Activated CD4-positive, alpha-beta T cell treated with anti-CD3 and anti-CD28 coated beads, Interleukin-2, amount 10 ng/mL, durations not matched to agents 24 days and 14 days (primary cell): Measurements from ENCODE around the gene PRSS38. TPM values are rescaled to one million over a fixed set of nuclear protein-coding genes. Genes with fewer than 3 reads are reported as not detected.

Experiments used
- DNase-seq: peaks from one replicate; pipeline ENCODE4 v3.0.0; 2022
- H3K27ac Mint-ChIP-seq: one replicate; pipeline ENCODE4 v1.8.0; 2022; ENCODE audit warnings: mild to moderate bottlenecking, mixed read lengths
- H3K27me3 Mint-ChIP-seq: one replicate; pipeline ENCODE4 v1.8.0; 2022; ENCODE audit warnings: mixed read lengths
- H3K36me3 Mint-ChIP-seq: one replicate; pipeline ENCODE4 v1.8.0; 2022; ENCODE audit warnings: low read depth, mild to moderate bottlenecking, mixed read lengths
- H3K4me1 Mint-ChIP-seq: one replicate; pipeline ENCODE4 v1.8.0; 2021; ENCODE audit warnings: mixed read lengths
- H3K4me3 Mint-ChIP-seq: one replicate; pipeline ENCODE4 v1.8.0; 2022; ENCODE audit warnings: mild to moderate bottlenecking, moderate library complexity, mixed read lengths
- H3K9me3 Mint-ChIP-seq: one replicate; pipeline ENCODE4 v1.8.0; 2021; ENCODE audit warnings: mixed read lengths
- intact Hi-C: fragments of 100-400 bp; cut with micrococcal nuclease; formaldehyde crosslinking; loops from one replicate; pipeline ENCODE4 v1.15.1; 2023
- total RNA-seq: library from RNA; stranded (reverse); gene quantifications from 2 replicates; pipeline ENCODE4 v1.2.3, GENCODE V29; 2022

The PRSS38 gene
- total RNA-seq, 1 donor from 2014 or later = not detected

- Mint-ChIP-seq H3K9me3 (no peaks in the 10 kb centered on the region), H3K27me3 (peaks cover 9% of the 10 kb centered on the region), H3K4me3 (no peak overlapping the region), H3K4me1 (peaks cover 12% of the 10 kb centered on the region), H3K27ac (no peak overlapping the region), H3K36me3 (peaks cover 6% of the 10 kb centered on the region)
- intact Hi-C loops = no loop called here
- DNase-seq = peak; percentile 55
Measured at GRCh38 chr1:227785094-227785804, 30.2 kb upstream of the PRSS38 start.

- peak; percentile 56 for DNase-seq
- no peak overlapping the region for H3K27ac Mint-ChIP-seq
- no peak overlapping the region for H3K4me3 Mint-ChIP-seq
- intact Hi-C loops = no loop called here
- H3K27me3 Mint-ChIP-seq = peaks cover 9% of the 10 kb centered on the region
- H3K9me3 Mint-ChIP-seq = no peaks in the 10 kb centered on the region
- H3K36me3 Mint-ChIP-seq = peaks cover 6% of the 10 kb centered on the region
- H3K4me1 Mint-ChIP-seq = peaks cover 12% of the 10 kb centered on the region
Measured at GRCh38 chr1:227785805-227786671, 29.4 kb upstream of the PRSS38 start.

- H3K4me3 Mint-ChIP-seq = peak overlapping the region; percentile 83
- H3K36me3 Mint-ChIP-seq = peaks cover 6% of the 10 kb centered on the region
- peaks cover 12% of the 10 kb centered on the region for H3K4me1 Mint-ChIP-seq
- peak overlapping the region; percentile 9 for H3K27ac Mint-ChIP-seq
- DNase-seq = peak; percentile 65
- peaks cover 9% of the 10 kb centered on the region for H3K27me3 Mint-ChIP-seq
- no peaks in the 10 kb centered on the region for H3K9me3 Mint-ChIP-seq
- intact Hi-C loops = no loop called here
Measured at GRCh38 chr1:227786673-227787512, 28.6 kb upstream of the PRSS38 start.

- no peaks in the 10 kb centered on the region for H3K36me3 Mint-ChIP-seq
- H3K4me1 Mint-ChIP-seq = peaks cover 12% of the 10 kb centered on the region
- intact Hi-C loops = loop anchor here (1.0 to 2.0 kb wide), 3 partner anchors 25 to 295 kb away; partner anchors contain the start of genes ARF1, JMJD4 and SNAP47
- H3K27me3 Mint-ChIP-seq = peaks cover 9% of the 10 kb centered on the region
- H3K4me3 Mint-ChIP-seq = peak overlapping the region; percentile 83
- peak overlapping the region; percentile 21 for H3K27ac Mint-ChIP-seq
- no peaks in the 10 kb centered on the region for H3K9me3 Mint-ChIP-seq
- DNase-seq = peak; percentile 96
Measured at GRCh38 chr1:227787513-227788270, 27.8 kb upstream of the PRSS38 start.

- Mint-ChIP-seq H3K27ac (no peak overlapping the region), H3K27me3 (peaks cover 9% of the 10 kb centered on the region), H3K4me1 (peaks cover 12% of the 10 kb centered on the region), H3K36me3 (no peaks in the 10 kb centered on the region), H3K4me3 (peak overlapping the region; percentile 83), H3K9me3 (no peaks in the 10 kb centered on the region)
- intact Hi-C loops = loop anchor here (1.0 to 2.0 kb wide), 3 partner anchors 26 to 294 kb away; partner anchors contain the start of genes ARF1, JMJD4 and SNAP47
- peak; percentile 95 for DNase-seq
Measured at GRCh38 chr1:227788271-227789083, 27.0 kb upstream of the PRSS38 start.

- peak overlapping the region; percentile 83 for H3K4me3 Mint-ChIP-seq
- no peaks in the 10 kb centered on the region for H3K9me3 Mint-ChIP-seq
- H3K27ac Mint-ChIP-seq = no peak overlapping the region
- H3K36me3 Mint-ChIP-seq = no peaks in the 10 kb centered on the region
- H3K4me1 Mint-ChIP-seq = peaks cover 12% of the 10 kb centered on the region
- intact Hi-C loops = loop anchor here (2.0 kb wide), 1 partner anchor 27 kb away; no protein-coding TSS in a partner anchor
- DNase-seq = peak; percentile 63
- H3K27me3 Mint-ChIP-seq = peaks cover 9% of the 10 kb centered on the region
Measured at GRCh38 chr1:227789084-227790033, 26.1 kb upstream of the PRSS38 start.

GRCh38 chr1:227790034-227790400, 25.5 kb upstream of the PRSS38 start:
- Mint-ChIP-seq H3K27me3 (peaks cover 9% of the 10 kb centered on the region), H3K4me3 (no peak overlapping the region), H3K36me3 (no peaks in the 10 kb centered on the region), H3K27ac (no peak overlapping the region), H3K9me3 (no peaks in the 10 kb centered on the region), H3K4me1 (peaks cover 12% of the 10 kb centered on the region)
- intact Hi-C loops = no loop called here
- peak; percentile 54 for DNase-seq

- Mint-ChIP-seq H3K9me3 (no peaks in the 10 kb centered on the region), H3K4me3 (no peak overlapping the region), H3K36me3 (no peaks in the 10 kb centered on the region), H3K27me3 (peaks cover 9% of the 10 kb centered on the region), H3K27ac (no peak overlapping the region), H3K4me1 (peaks cover 12% of the 10 kb centered on the region)
- intact Hi-C loops = no loop called here
- DNase-seq = peak; percentile 57
Measured at GRCh38 chr1:227790868-227791267, 24.6 kb upstream of the PRSS38 start.

- Mint-ChIP-seq H3K4me3 (no peak overlapping the region), H3K27me3 (peaks cover 7% of the 10 kb centered on the region), H3K36me3 (no peaks in the 10 kb centered on the region), H3K9me3 (no peaks in the 10 kb centered on the region), H3K4me1 (peaks cover 8% of the 10 kb centered on the region), H3K27ac (no peak overlapping the region)
- intact Hi-C loops = no loop called here
- peak; percentile 48 for DNase-seq
Measured at GRCh38 chr1:227791425-227792143, 23.9 kb upstream of the PRSS38 start.

GRCh38 chr1:227792216-227793078, 23.0 kb upstream of the PRSS38 start:
- Mint-ChIP-seq H3K27ac (no peak overlapping the region), H3K36me3 (no peaks in the 10 kb centered on the region), H3K4me1 (peaks cover 3% of the 10 kb centered on the region), H3K27me3 (peaks cover 7% of the 10 kb centered on the region), H3K9me3 (no peaks in the 10 kb centered on the region), H3K4me3 (no peak overlapping the region)
- intact Hi-C loops = no loop called here
- DNase-seq = peak; percentile 55
